Measurements from ENCODE around the gene ARIH2.

DNA sequence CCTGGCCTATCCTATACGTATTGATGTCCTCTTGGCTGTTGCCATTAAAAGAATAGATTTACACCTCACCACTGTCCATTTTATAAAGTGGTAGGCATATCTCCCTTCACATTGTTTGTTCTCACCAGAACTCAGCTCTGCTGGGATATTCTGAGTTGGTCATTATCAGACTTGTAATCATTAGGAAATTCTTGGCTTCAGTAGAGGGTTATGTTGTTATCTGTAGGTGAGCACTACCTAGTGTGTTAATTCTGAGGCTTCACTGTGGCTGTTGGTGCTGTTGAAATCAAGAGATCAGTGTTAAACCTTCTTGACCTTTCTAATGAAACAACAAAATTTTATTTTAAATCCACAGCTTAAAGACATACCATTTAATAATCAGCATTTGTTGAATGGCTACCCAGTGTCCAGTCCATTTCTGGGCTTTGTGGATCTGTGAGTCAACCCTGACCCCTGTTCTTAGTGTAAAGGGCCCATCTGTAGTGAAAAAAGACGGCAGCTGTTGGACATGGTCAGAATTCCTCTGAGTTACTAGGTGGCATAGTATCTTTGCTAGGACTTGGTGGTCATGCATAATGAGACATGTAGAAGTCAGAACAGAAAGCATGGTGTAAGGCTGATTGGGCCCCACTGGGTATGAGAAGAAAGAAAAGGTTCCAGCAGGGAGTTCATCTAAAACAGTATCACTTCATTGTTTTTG is 38.5 kb downstream of the ARIH2 start:
- TF ChIP-seq, protein P1, sequence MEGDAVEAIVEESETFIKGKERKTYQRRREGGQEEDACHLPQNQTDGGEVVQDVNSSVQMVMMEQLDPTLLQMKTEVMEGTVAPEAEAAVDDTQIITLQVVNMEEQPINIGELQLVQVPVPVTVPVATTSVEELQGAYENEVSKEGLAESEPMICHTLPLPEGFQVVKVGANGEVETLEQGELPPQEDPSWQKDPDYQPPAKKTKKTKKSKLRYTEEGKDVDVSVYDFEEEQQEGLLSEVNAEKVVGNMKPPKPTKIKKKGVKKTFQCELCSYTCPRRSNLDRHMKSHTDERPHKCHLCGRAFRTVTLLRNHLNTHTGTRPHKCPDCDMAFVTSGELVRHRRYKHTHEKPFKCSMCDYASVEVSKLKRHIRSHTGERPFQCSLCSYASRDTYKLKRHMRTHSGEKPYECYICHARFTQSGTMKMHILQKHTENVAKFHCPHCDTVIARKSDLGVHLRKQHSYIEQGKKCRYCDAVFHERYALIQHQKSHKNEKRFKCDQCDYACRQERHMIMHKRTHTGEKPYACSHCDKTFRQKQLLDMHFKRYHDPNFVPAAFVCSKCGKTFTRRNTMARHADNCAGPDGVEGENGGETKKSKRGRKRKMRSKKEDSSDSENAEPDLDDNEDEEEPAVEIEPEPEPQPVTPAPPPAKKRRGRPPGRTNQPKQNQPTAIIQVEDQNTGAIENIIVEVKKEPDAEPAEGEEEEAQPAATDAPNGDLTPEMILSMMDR (IDR thresholded peaks at IDR 0.05): no peak
- TF ChIP-seq POLR2A (IDR thresholded peaks at IDR 0.05): no peak

All from uterus (tissue), 2 donors.